ENCODE measurements around the gene ZNF268.

DNA sequence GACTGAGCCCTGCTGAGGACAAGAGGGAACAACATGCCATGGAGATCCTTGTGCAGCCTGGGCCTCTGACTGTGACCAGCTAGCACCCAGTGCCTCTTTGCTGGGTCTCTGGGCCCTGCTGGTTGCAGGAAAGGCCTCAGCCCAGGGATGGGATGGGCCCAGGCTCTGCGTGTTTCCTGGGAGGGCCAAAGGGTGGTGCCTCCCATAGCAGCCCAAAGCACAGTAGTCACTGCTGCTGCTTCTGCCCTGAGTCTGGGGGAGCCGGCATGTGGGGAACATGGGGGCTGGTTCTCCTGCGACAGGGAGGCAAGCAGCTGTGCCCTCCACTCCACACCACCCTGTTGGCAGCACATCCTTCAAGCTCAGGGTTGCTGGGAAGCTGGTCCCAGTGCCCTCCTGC lies 35.9 kb downstream of the ZNF268 start:
- TF ChIP-seq, protein P1, sequence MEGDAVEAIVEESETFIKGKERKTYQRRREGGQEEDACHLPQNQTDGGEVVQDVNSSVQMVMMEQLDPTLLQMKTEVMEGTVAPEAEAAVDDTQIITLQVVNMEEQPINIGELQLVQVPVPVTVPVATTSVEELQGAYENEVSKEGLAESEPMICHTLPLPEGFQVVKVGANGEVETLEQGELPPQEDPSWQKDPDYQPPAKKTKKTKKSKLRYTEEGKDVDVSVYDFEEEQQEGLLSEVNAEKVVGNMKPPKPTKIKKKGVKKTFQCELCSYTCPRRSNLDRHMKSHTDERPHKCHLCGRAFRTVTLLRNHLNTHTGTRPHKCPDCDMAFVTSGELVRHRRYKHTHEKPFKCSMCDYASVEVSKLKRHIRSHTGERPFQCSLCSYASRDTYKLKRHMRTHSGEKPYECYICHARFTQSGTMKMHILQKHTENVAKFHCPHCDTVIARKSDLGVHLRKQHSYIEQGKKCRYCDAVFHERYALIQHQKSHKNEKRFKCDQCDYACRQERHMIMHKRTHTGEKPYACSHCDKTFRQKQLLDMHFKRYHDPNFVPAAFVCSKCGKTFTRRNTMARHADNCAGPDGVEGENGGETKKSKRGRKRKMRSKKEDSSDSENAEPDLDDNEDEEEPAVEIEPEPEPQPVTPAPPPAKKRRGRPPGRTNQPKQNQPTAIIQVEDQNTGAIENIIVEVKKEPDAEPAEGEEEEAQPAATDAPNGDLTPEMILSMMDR (conservative IDR thresholded peaks at IDR 0.05 in 1 of 2, IDR thresholded peaks at IDR 0.05 in 1 of 2; ENCODE audit: low read depth in 1 of 2, low read length in 2 of 2): no peak
- TF ChIP-seq EZH2 (IDR thresholded peaks at IDR 0.05; ENCODE audit: low read length, missing control alignments): no peak
